PC-9 (cell line): ENCODE results near the gene ADARB2.

Source experiments
- CTCF ChIP-seq: fragments of 200-600 bp; sonication (generic); conservative IDR thresholded peaks from 2 replicates; pipeline ENCODE4 v1.6.1; 2017; ENCODE audit warnings: mixed run types, antibody characterized with exemption, mild to moderate bottlenecking, moderate library complexity
- EZH2 ChIP-seq: fragments of 200-600 bp; sonication (generic); IDR thresholded peaks from 2 replicates; pipeline ENCODE4 v1.8.0; 2017; ENCODE audit warnings: antibody characterized with exemption, low read depth

GRCh38 chr10:1653321-1653720 lies 84.0 kb downstream of the ADARB2 start:
- TF ChIP-seq EZH2: no peak
- no peak for TF ChIP-seq CTCF
